AG04450 (cell line): ENCODE measurements around the gene TRIM49D1. TPM values are rescaled to one million over a fixed set of nuclear protein-coding genes. Genes with fewer than 3 reads are reported as not detected.

ENCODE experiments used
- polyA plus RNA-seq: library from polyadenylated mRNA; depleted of rRNA; stranded (reverse); fragments of >200 nt; gene quantifications from 2 replicates; pipeline ENCODE4 v1.2.3, GENCODE V29; 2011; rRNA removed
- small RNA-seq: library from RNA; depleted of rRNA; stranded (forward); fragments of <200 nt; gene quantifications from one replicate; pipeline ENCODE3, GENCODE V24; 2012; ENCODE audit warnings: low read depth; ENCODE audit not compliant: insufficient read length

TRIM49D1 gene
- polyA plus RNA-seq, 1 experiment, result not detected

Small RNA genes within 50 kb of the gene (small RNA-seq; reads per million reads assigned to genes)
- not detected for gene AP004607.1

Other genes with a start within 250 kb of the TRIM49D1 start
- gene TRIM77, start 211.9 kb downstream of the TRIM49D1 start, polyA plus RNA-seq, result not detected in 2 replicates
- not detected in 2 replicates for gene TRIM49, start 113.7 kb downstream of the TRIM49D1 start, polyA plus RNA-seq
- not detected in 2 replicates for gene TRIM64B, start 43.8 kb downstream of the TRIM49D1 start, polyA plus RNA-seq
- gene TRIM49D2, start 1.8 kb upstream of the TRIM49D1 start, polyA plus RNA-seq, result not detected in 2 replicates
- not detected in 2 replicates for gene TRIM64, start 43.8 kb upstream of the TRIM49D1 start, polyA plus RNA-seq
- not detected in 2 replicates for gene TRIM49C, start 108.9 kb upstream of the TRIM49D1 start, polyA plus RNA-seq
- gene UBTFL1, start 163.7 kb upstream of the TRIM49D1 start, polyA plus RNA-seq, result not detected in 2 replicates
- 0.64 and 0.71 TPM in 2 replicates for gene NAALAD2, start 212.4 kb upstream of the TRIM49D1 start, polyA plus RNA-seq